Mucosa of stomach (tissue), 1 donor: ENCODE data around the gene TMEM92.

Experiments
- H3K27me3 ChIP-seq: one replicate; pipeline ENCODE4 v1.7.0; 2013; ENCODE audit warnings: mild to moderate bottlenecking, low read length; ENCODE audit not compliant: control insufficient read depth, insufficient read depth
- H3K36me3 ChIP-seq: one replicate; pipeline ENCODE4 v1.7.0; 2013; ENCODE audit warnings: low read length; ENCODE audit not compliant: control insufficient read depth, insufficient read depth
- H3K4me1 ChIP-seq: one replicate; pipeline ENCODE4 v1.7.0; 2013; ENCODE audit warnings: mild to moderate bottlenecking, low read length; ENCODE audit not compliant: control insufficient read depth, insufficient read depth
- H3K4me3 ChIP-seq: one replicate; pipeline ENCODE4 v1.7.0; 2013; ENCODE audit warnings: low read length
- H3K9ac ChIP-seq: one replicate; pipeline ENCODE4 v1.7.0; 2013; ENCODE audit warnings: mild to moderate bottlenecking, low read length, moderate library complexity
- H3K9me3 ChIP-seq: one replicate; pipeline ENCODE4 v1.7.0; 2013; ENCODE audit warnings: mild to moderate bottlenecking, low read length, moderate library complexity; ENCODE audit not compliant: control insufficient read depth
- donor health status: Pancreatic carcinoma.

Gene TMEM92

GRCh38 chr17:50272246-50272645 is 2.0 kb upstream of the TMEM92 start:
- Histone ChIP-seq H3K4me1 (peaks cover 38% of the 10 kb centered on the region), H3K4me3 (peak overlapping the region; percentile 55), H3K27me3 (no peaks in the 10 kb centered on the region), H3K9me3 (no peaks in the 10 kb centered on the region), H3K36me3 (no peaks in the 10 kb centered on the region), H3K9ac (peak overlapping the region; percentile 77)

- H3K4me1 ChIP-seq, result peaks cover 46% of the 10 kb centered on the region
- H3K4me3 ChIP-seq, result peak overlapping the region; percentile 55
- H3K9me3 ChIP-seq, result no peaks in the 10 kb centered on the region
- peak overlapping the region; percentile 77 for H3K9ac ChIP-seq
- H3K27me3 ChIP-seq, result no peaks in the 10 kb centered on the region
- H3K36me3 ChIP-seq, result no peaks in the 10 kb centered on the region
Observed at GRCh38 chr17:50272711-50273653, 1.3 kb upstream of the TMEM92 start.

- no peak overlapping the region for H3K4me3 ChIP-seq
- no peaks in the 10 kb centered on the region for H3K9me3 ChIP-seq
- H3K36me3 ChIP-seq, result no peaks in the 10 kb centered on the region
- no peak overlapping the region for H3K9ac ChIP-seq
- H3K4me1 ChIP-seq, result peaks cover 52% of the 10 kb centered on the region
- H3K27me3 ChIP-seq, result no peaks in the 10 kb centered on the region
Observed at GRCh38 chr17:50273654-50274040, 619 bp upstream of the TMEM92 start.

GRCh38 chr17:50274897-50275221 is 593 bp downstream of the TMEM92 start:
- peaks cover 64% of the 10 kb centered on the region for H3K4me1 ChIP-seq
- no peaks in the 10 kb centered on the region for H3K36me3 ChIP-seq
- no peaks in the 10 kb centered on the region for H3K9me3 ChIP-seq
- H3K27me3 ChIP-seq, result no peaks in the 10 kb centered on the region
- H3K9ac ChIP-seq, result peak overlapping the region; percentile 60
- H3K4me3 ChIP-seq, result peak overlapping the region; percentile 61

- H3K36me3 ChIP-seq, result no peaks in the 10 kb centered on the region
- peak overlapping the region; percentile 61 for H3K4me3 ChIP-seq
- H3K27me3 ChIP-seq, result no peaks in the 10 kb centered on the region
- H3K9me3 ChIP-seq, result no peaks in the 10 kb centered on the region
- H3K4me1 ChIP-seq, result peaks cover 67% of the 10 kb centered on the region
- peak overlapping the region; percentile 60 for H3K9ac ChIP-seq
Observed at GRCh38 chr17:50275279-50275678, 1.0 kb downstream of the TMEM92 start.

GRCh38 chr17:50276588-50277356 is 2.5 kb downstream of the TMEM92 start:
- H3K9me3 ChIP-seq, result no peaks in the 10 kb centered on the region
- peaks cover 59% of the 10 kb centered on the region for H3K4me1 ChIP-seq
- peaks cover 4% of the 10 kb centered on the region for H3K36me3 ChIP-seq
- H3K9ac ChIP-seq, result peak overlapping the region; percentile 42
- no peaks in the 10 kb centered on the region for H3K27me3 ChIP-seq
- no peak overlapping the region for H3K4me3 ChIP-seq

GRCh38 chr17:50277357-50277754 is 3.1 kb downstream of the TMEM92 start:
- no peaks in the 10 kb centered on the region for H3K27me3 ChIP-seq
- H3K36me3 ChIP-seq, result peaks cover 4% of the 10 kb centered on the region
- no peak overlapping the region for H3K4me3 ChIP-seq
- H3K9ac ChIP-seq, result peak overlapping the region; percentile 42
- H3K4me1 ChIP-seq, result peaks cover 56% of the 10 kb centered on the region
- no peaks in the 10 kb centered on the region for H3K9me3 ChIP-seq

- no peak overlapping the region for H3K9ac ChIP-seq
- no peaks in the 10 kb centered on the region for H3K27me3 ChIP-seq
- H3K4me3 ChIP-seq, result no peak overlapping the region
- no peaks in the 10 kb centered on the region for H3K9me3 ChIP-seq
- H3K36me3 ChIP-seq, result peaks cover 4% of the 10 kb centered on the region
- peaks cover 46% of the 10 kb centered on the region for H3K4me1 ChIP-seq
Observed at GRCh38 chr17:50278526-50279180, 4.4 kb downstream of the TMEM92 start.

- no peaks in the 10 kb centered on the region for H3K9me3 ChIP-seq
- H3K9ac ChIP-seq, result no peak overlapping the region
- H3K4me1 ChIP-seq, result peaks cover 45% of the 10 kb centered on the region
- no peaks in the 10 kb centered on the region for H3K27me3 ChIP-seq
- H3K36me3 ChIP-seq, result peaks cover 4% of the 10 kb centered on the region
- no peak overlapping the region for H3K4me3 ChIP-seq
Observed at GRCh38 chr17:50279181-50279526, 4.9 kb downstream of the TMEM92 start.

- peaks cover 4% of the 10 kb centered on the region for H3K36me3 ChIP-seq
- peaks cover 45% of the 10 kb centered on the region for H3K4me1 ChIP-seq
- no peaks in the 10 kb centered on the region for H3K27me3 ChIP-seq
Observed at GRCh38 chr17:50279639-50280038, 5.4 kb downstream of the TMEM92 start.

GRCh38 chr17:50280068-50280467 is 5.8 kb downstream of the TMEM92 start:
- Histone ChIP-seq H3K36me3 (peaks cover 4% of the 10 kb centered on the region), H3K9ac (no peak overlapping the region), H3K4me1 (peaks cover 45% of the 10 kb centered on the region), H3K4me3 (no peak overlapping the region), H3K9me3 (no peaks in the 10 kb centered on the region), H3K27me3 (no peaks in the 10 kb centered on the region)

More at GRCh38 chr17:50279639-50280038, 5.4 kb downstream of the TMEM92 start:
- H3K9me3 ChIP-seq, result no peaks in the 10 kb centered on the region
- no peak overlapping the region for H3K4me3 ChIP-seq
- H3K9ac ChIP-seq, result peak overlapping the region; percentile 4
